SK-N-SH (cell line): ENCODE results near the gene TP73. TPM values are rescaled to one million over a fixed set of nuclear protein-coding genes. Genes with fewer than 3 reads are reported as not detected.

ENCODE experiments used
- CTCF ChIA-PET: fragments of 300-600, 350-600 bp; formaldehyde crosslinking; extraction: SDS; loops from one replicate; lab custom pipeline; 2021; lab: Yijun Ruan, JAX
- POLR2A ChIA-PET: fragments of 350-600 bp; sonication (Branson Sonifier 250); formaldehyde crosslinking; extraction: SDS; loops from one replicate; lab custom pipeline; 2020; ENCODE audit warnings: antibody characterized with exemption, inconsistent platforms; lab: Yijun Ruan, JAX
- DNase-seq: peaks from one replicate; pipeline ENCODE4 v3.0.0; 2012
- H2AFZ ChIP-seq: fragments of 200-600 bp; sonication (generic); 2 replicates; pipeline ENCODE4 v1.8.1; 2016; ENCODE audit warnings: antibody characterized with exemption, mild to moderate bottlenecking, low read depth
- H3F3A ChIP-seq: fragments of 200-600 bp; sonication (generic); replicated peaks from 2 replicates; pipeline ENCODE3; 2016; ENCODE audit warnings: antibody characterized with exemption, mild to moderate bottlenecking; ENCODE audit not compliant: insufficient read depth
- H3K27ac ChIP-seq, 2 experiments: fragments of 200-500 bp in 1 of 2; fragments of 200-600 bp in 1 of 2; sonication (Bioruptor generic) in 1 of 2; sonication (generic), shearing (Covaris generic) in 1 of 2; 2 replicates each; pipeline versions ENCODE4 v1.5.1 to v1.6.1; 2014 to 2016; ENCODE audit warnings: low read depth in 2 of 2, inconsistent platforms in 1 of 2, low read length in 1 of 2, mild to moderate bottlenecking in 1 of 2, mixed read lengths in 1 of 2
- H3K27me3 ChIP-seq: fragments of 200-600 bp; sonication (generic), shearing (Covaris generic); 2 replicates; pipeline ENCODE4 v1.6.1; 2016; ENCODE audit warnings: mixed run types; ENCODE audit not compliant: insufficient read depth
- H3K36me3 ChIP-seq, 2 experiments: fragments of 200-500 bp in 1 of 2; fragments of 200-600 bp in 1 of 2; sonication (Bioruptor generic) in 1 of 2; sonication (generic) in 1 of 2; replicated peaks in 1 of 2; 2 replicates each; pipeline versions ENCODE3 to v1.5.1; 2014 to 2016; ENCODE audit warnings: low read length in 1 of 2, mild to moderate bottlenecking in 1 of 2; ENCODE audit not compliant: insufficient read depth in 2 of 2, control insufficient read depth in 1 of 2
- H3K4me1 ChIP-seq, 2 experiments: fragments of 200-500 bp in 1 of 2; fragments of 200-600 bp in 1 of 2; sonication (Bioruptor generic) in 1 of 2; sonication (generic), shearing (Covaris generic) in 1 of 2; 2 replicates each; pipeline versions ENCODE4 v1.5.1 to v1.6.1; 2014 to 2016; ENCODE audit warnings: low read depth in 1 of 2, low read length in 1 of 2, mixed run types in 1 of 2; ENCODE audit not compliant: insufficient read depth in 2 of 2, control insufficient read depth in 1 of 2
- H3K4me2 ChIP-seq: fragments of 200-600 bp; sonication (generic), shearing (Covaris generic); 2 replicates; pipeline ENCODE4 v1.6.1; 2017; ENCODE audit warnings: mixed run types
- H3K4me3 ChIP-seq, 2 experiments: fragments of 200-500 bp in 1 of 2; fragments of 200-600 bp in 1 of 2; sonication (Bioruptor generic) in 1 of 2; sonication (generic), shearing (Covaris generic) in 1 of 2; 2 replicates each; pipeline versions ENCODE4 v1.5.1 to v1.8.1; 2014 to 2016; ENCODE audit warnings: low read depth in 2 of 2, inconsistent platforms in 1 of 2, low read length in 1 of 2, mild to moderate bottlenecking in 1 of 2, mixed read lengths in 1 of 2, moderate library complexity in 1 of 2
- H3K79me2 ChIP-seq: fragments of 200-600 bp; sonication (generic); 2 replicates; pipeline ENCODE4 v1.8.1; 2017; ENCODE audit warnings: mild to moderate bottlenecking; ENCODE audit not compliant: insufficient read depth
- H3K9ac ChIP-seq: fragments of 200-600 bp; sonication (generic); 2 replicates; pipeline ENCODE4 v1.6.1; 2017; ENCODE audit warnings: mixed run types
- H3K9me2 ChIP-seq: fragments of 200-600 bp; sonication (generic); 2 replicates; pipeline ENCODE4 v1.6.1; 2017; ENCODE audit warnings: mixed run types
- H3K9me3 ChIP-seq: fragments of 200-600 bp; sonication (generic); 2 replicates; pipeline ENCODE4 v1.6.1; 2017; ENCODE audit warnings: mixed run types, mild to moderate bottlenecking, moderate library complexity
- H4K20me1 ChIP-seq: fragments of 200-600 bp; sonication (generic); 2 replicates; pipeline ENCODE4 v1.6.1; 2017; ENCODE audit warnings: mild to moderate bottlenecking, mixed run types; ENCODE audit not compliant: insufficient read depth
- ELF1 ChIP-seq: IDR thresholded peaks from 2 replicates; pipeline ENCODE4 v1.4.0; 2012
- EP300 ChIP-seq, 2 experiments: IDR thresholded peaks; 2 replicates each; pipeline versions ENCODE4 v1.4.0 to v1.6.1; 2012; ENCODE audit warnings: borderline replicate concordance in 1 of 2, low read depth in 1 of 2, low read length in 1 of 2
- FOXJ3 ChIP-seq: sonication (generic); formaldehyde crosslinking; IDR thresholded peaks from 2 replicates; pipeline ENCODE4 v1.5.1; 2020; ENCODE audit warnings: mild to moderate bottlenecking, missing genetic modification reagents
- GATA2 ChIP-seq: sonication (generic); formaldehyde crosslinking; IDR thresholded peaks from 2 replicates; pipeline ENCODE4 v1.5.0; 2020; ENCODE audit warnings: mild to moderate bottlenecking, missing genetic modification reagents
- MXI1 ChIP-seq: IDR thresholded peaks from 2 replicates; pipeline ENCODE4 v1.6.1; 2012; ENCODE audit warnings: mild to moderate bottlenecking, low read depth, low read length, improper control_type of control experiment
- PBX3 ChIP-seq: IDR thresholded peaks from 2 replicates; pipeline ENCODE4; 2012
- POLR2AphosphoS5 ChIP-seq: IDR thresholded peaks from 2 replicates; pipeline ENCODE4 v1.6.1; 2012; ENCODE audit warnings: low read depth, low read length
- RAD21 ChIP-seq: IDR thresholded peaks from 2 replicates; pipeline ENCODE4 v1.6.1; 2012; ENCODE audit warnings: mild to moderate bottlenecking, low read length
- RFX5 ChIP-seq: IDR thresholded peaks from 2 replicates; pipeline ENCODE4 v1.6.1; 2012; ENCODE audit warnings: mild to moderate bottlenecking, improper control_type of control experiment, low read length
- SMC3 ChIP-seq: IDR thresholded peaks from 2 replicates; pipeline ENCODE4 v1.6.1; 2012; ENCODE audit warnings: low read depth, low read length, improper control_type of control experiment
- ZBTB33 ChIP-seq: IDR thresholded peaks from 2 replicates; pipeline ENCODE4 v1.4.0; 2012; ENCODE audit warnings: low read depth, borderline replicate concordance
- WGBS: methylation state at CpG from one replicate; pipeline ENCODE4 v1.1.6; 2017; ENCODE audit warnings: low lambda C conversion rate; 5-methylcytosine and 5-hydroxymethylcytosine counted together
- polyA plus RNA-seq, 3 experiments: library from polyadenylated mRNA; depleted of rRNA; stranded (reverse); fragments of >200 nt; gene quantifications; 2 replicates each; pipeline ENCODE4 v1.2.3, GENCODE V29; 2012
- TF ChIP-seq, protein P1 (sequence below): IDR thresholded peaks from 2 replicates; pipeline ENCODE4 v1.4.0; 2012; ENCODE audit warnings: low read depth, borderline replicate concordance
- TF ChIP-seq, protein P2 (sequence below): fragments of 150-350 bp; IDR thresholded peaks from 2 replicates; pipeline ENCODE4 v1.6.1; 2017; ENCODE audit warnings: antibody characterized with exemption, low read length, low read depth, borderline replicate concordance
- TF ChIP-seq, protein P3 (sequence below): fragments of 200-600 bp; sonication (generic); IDR thresholded peaks from 2 replicates; pipeline ENCODE4 v1.6.1; 2017; ENCODE audit warnings: antibody characterized with exemption, mild to moderate bottlenecking, moderate library complexity

The TP73 gene
- polyA plus RNA-seq, 1 of the 3 experiments (the other 2 are of a cell fraction) = 0.64 TPM

DNA sequence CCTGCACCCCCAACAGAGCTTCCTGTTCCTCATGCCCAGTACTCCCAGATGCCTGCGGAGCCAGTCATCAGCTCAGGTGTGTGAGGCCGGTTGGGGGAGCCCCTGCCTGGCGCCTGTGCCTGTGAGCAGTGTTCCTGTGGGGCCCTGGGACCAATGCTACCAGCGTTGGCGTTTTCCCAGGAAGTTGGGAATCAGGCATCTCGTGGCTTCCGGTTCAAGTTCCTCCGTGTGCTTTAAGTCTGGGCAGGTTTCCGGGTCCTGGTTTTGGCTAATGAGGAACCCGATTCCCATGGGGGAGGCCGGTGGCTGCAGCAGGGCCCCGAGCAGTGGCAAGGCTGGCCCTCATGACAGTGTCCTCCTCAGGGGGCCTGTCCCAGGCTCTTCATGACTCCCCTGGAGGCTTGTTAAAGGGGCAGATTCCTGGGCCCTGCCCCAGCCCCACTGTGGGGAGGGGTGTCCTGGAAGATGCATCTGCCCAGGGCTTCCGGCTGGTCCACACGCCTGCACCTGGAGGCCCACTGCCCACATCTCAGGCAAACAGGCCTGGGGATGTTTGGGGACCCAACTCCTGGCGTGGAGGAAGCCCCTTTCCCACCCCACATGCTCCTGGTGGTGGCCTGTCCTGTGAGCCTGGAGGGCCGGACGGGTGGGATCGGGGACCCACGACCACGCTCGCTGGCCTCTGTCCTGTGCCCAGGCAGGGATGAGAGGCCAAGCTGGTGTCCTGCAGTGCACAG, 26.2 kb downstream of the TP73 start:
- no peak overlapping the region for H3K9ac ChIP-seq
- no peak overlapping the region for H2AFZ ChIP-seq

More for the DNA sequence above, 26.2 kb downstream of the TP73 start:
- no peaks in the 10 kb centered on the region for H3K9me3 ChIP-seq
- DNase-seq = no peak
- ChIA-PET CTCF (interaction anchor here (1.0 to 2.8 kb wide), 4 partner anchors 13 to 225 kb away, joined by 3 to 15 read pairs (median 6); no protein-coding TSS in a partner anchor), POLR2A (no interaction called here)
- no peaks in the 10 kb centered on the region for H3K27me3 ChIP-seq
- 71% methylated on average over 6 of the region's 21 CpGs for WGBS
- H3K4me3 ChIP-seq = no peak overlapping the region
- H3F3A ChIP-seq = no peaks in the 10 kb centered on the region
- no peaks in the 10 kb centered on the region; a peak in 1 of 4 replicates for H3K4me1 ChIP-seq
- H3K4me2 ChIP-seq = no peak overlapping the region
- no peaks in the 10 kb centered on the region for H3K36me3 ChIP-seq
- no peaks in the 10 kb centered on the region for H3K9me2 ChIP-seq
- H3K79me2 ChIP-seq = no peaks in the 10 kb centered on the region
- H4K20me1 ChIP-seq = no peaks in the 10 kb centered on the region
- no peak overlapping the region for H3K27ac ChIP-seq
- TF ChIP-seq FOXJ3 (CRISPR knock-in tag) (no peak), SMC3 (no peak), EP300 (IDR thresholded peaks at IDR 0.05; ENCODE audit: borderline replicate concordance in 1 of 2, low read depth in 1 of 2, low read length in 1 of 2) (no peak), POLR2AphosphoS5 (no peak), PBX3 (no peak), ELF1 (no peak), RFX5 (no peak), GATA2 (CRISPR knock-in tag) (no peak), MXI1 (no peak), RAD21 (no peak), ZBTB33 (no peak)
- TF ChIP-seq, protein P1, sequence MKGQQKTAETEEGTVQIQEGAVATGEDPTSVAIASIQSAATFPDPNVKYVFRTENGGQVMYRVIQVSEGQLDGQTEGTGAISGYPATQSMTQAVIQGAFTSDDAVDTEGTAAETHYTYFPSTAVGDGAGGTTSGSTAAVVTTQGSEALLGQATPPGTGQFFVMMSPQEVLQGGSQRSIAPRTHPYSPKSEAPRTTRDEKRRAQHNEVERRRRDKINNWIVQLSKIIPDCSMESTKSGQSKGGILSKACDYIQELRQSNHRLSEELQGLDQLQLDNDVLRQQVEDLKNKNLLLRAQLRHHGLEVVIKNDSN = no peak
- TF ChIP-seq, protein P2, sequence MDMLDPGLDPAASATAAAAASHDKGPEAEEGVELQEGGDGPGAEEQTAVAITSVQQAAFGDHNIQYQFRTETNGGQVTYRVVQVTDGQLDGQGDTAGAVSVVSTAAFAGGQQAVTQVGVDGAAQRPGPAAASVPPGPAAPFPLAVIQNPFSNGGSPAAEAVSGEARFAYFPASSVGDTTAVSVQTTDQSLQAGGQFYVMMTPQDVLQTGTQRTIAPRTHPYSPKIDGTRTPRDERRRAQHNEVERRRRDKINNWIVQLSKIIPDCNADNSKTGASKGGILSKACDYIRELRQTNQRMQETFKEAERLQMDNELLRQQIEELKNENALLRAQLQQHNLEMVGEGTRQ = no peak
- TF ChIP-seq, protein P3, sequence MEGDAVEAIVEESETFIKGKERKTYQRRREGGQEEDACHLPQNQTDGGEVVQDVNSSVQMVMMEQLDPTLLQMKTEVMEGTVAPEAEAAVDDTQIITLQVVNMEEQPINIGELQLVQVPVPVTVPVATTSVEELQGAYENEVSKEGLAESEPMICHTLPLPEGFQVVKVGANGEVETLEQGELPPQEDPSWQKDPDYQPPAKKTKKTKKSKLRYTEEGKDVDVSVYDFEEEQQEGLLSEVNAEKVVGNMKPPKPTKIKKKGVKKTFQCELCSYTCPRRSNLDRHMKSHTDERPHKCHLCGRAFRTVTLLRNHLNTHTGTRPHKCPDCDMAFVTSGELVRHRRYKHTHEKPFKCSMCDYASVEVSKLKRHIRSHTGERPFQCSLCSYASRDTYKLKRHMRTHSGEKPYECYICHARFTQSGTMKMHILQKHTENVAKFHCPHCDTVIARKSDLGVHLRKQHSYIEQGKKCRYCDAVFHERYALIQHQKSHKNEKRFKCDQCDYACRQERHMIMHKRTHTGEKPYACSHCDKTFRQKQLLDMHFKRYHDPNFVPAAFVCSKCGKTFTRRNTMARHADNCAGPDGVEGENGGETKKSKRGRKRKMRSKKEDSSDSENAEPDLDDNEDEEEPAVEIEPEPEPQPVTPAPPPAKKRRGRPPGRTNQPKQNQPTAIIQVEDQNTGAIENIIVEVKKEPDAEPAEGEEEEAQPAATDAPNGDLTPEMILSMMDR = no peak
